GM12873 (cell line): ENCODE measurements around the gene BRCA2.

Experiments used
- CTCF ChIP-seq: IDR thresholded peaks from 2 replicates; pipeline ENCODE4 v1.5.1; 2012; ENCODE audit warnings: low read depth, mild to moderate bottlenecking, moderate library complexity, low read length, control low read depth; ENCODE audit not compliant: insufficient read depth; ENCODE audit errors: missing control alignments

The BRCA2 gene

DNA sequence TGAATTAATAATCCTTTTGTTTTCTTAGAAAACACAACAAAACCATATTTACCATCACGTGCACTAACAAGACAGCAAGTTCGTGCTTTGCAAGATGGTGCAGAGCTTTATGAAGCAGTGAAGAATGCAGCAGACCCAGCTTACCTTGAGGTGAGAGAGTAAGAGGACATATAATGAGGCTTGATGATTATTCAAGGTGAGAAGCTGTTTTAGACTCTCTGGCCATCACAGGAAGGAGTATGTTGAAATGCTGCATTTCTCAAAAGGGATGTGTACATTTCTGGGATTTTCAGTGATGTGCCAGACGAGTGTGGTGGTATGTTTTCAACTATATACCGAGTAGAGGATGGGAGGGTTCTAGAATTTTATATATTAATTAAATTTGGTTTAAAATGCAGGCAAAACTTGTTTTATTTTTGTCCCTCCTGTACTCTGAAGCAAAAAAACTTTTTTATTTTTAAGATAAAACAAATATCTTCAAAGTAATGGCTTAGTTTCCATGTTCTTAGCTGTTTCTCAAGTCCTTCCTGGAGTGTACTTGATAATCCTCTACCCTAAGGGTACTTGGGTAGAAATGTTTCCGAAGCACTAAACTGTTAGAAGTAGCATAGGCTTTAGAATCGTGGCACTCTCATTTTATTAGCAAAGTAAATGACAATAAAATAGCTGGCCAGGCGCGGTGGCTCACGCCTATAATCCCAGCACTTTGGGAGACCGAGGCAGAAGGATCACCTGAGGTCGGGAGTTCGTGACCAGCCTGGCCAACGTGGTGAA is 61.5 kb downstream of the BRCA2 start:
- TF ChIP-seq CTCF, result no peak

DNA sequence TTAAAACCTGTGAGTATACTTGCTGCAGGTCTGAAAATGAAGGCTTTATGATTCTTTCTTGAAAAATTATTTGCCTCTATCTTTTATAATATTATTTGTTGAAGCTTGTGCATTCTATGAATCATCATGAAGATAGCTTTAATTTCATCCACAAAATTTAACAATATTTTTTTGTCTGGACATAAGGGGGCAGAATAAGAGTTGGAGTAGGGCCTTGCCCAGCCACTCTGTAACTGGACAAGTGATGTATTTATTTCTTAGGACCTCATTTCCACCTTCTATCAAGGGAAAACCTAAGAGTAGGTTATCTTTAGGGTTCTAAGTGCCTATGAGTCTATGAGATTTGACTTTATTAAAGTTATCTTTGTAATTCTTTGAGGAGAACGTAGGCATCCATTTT is 62.7 kb downstream of the BRCA2 start:
- no peak for TF ChIP-seq CTCF

- TF ChIP-seq CTCF, result peak; percentile 55
Observed at GRCh38 chr13:32381539-32381938, 66.2 kb downstream of the BRCA2 start.

- no peak for TF ChIP-seq CTCF
Observed at GRCh38 chr13:32383836-32384618, 68.7 kb downstream of the BRCA2 start.

DNA sequence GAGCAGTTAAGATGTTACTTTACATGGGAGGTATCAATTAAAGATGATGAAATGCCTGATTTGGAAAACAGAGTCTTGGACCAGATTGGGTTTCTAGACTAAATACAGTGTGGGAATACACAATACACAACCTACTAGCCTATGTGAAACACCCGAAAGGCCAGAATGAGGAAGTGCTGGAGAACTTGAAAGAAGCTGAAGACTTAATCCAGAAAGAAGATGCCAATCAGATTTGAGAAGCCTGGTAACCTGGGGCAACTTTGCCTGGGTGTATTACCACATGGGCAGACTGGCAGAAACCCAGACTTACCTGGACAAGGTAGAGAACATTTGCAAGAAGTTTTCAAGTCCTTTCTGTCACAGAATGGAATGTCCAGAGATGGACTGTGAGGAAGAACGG is 69.4 kb downstream of the BRCA2 start:
- TF ChIP-seq CTCF, result no peak

DNA sequence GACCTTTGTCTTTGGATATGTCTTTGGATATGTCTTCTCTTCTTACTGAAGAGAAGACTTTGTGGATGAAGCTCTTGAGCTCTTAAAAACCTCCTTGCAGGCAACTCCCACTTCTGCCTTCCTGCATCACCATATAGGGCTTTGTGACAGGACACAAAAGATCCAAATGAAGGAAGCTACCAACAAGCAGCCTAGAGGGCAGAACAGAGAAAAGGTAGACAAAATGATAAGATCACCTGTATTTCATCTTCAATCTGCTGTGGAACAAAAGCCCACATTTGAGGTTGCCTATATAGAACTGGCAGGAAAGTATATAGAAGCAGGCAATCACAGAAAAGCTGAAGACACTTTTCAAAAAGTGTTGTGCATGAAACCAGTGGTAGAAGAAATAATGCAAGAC is 70.1 kb downstream of the BRCA2 start:
- TF ChIP-seq CTCF, result no peak

- no peak for TF ChIP-seq CTCF
Observed at GRCh38 chr13:32390048-32390447, 74.7 kb downstream of the BRCA2 start.
